GM19395 (cell line): ENCODE measurements around the gene MIER3.

ENCODE experiments used
- ATAC-seq: cut with Tn5 transposase; IDR thresholded peaks from one replicate; pipeline ENCODE4 v1.9.1; 2021; ENCODE audit warnings: mild to moderate bottlenecking, moderate library complexity; ENCODE audit not compliant: unreplicated experiment

The MIER3 gene

GRCh38 chr5:56961746-56962145, 9.8 kb upstream of the MIER3 start:
- no peak for ATAC-seq

GRCh38 chr5:56959326-56959725, 7.4 kb upstream of the MIER3 start:
- ATAC-seq = no peak

- no peak for ATAC-seq
Observed at GRCh38 chr5:56958595-56958994, 6.7 kb upstream of the MIER3 start.

GRCh38 chr5:56954262-56954661, 2.3 kb upstream of the MIER3 start:
- ATAC-seq = no peak

- peak; percentile 54 for ATAC-seq
Observed at GRCh38 chr5:56951126-56951945, 587 bp downstream of the MIER3 start.

GRCh38 chr5:56950626-56951125, 1.2 kb downstream of the MIER3 start:
- ATAC-seq = peak; percentile 59

- no peak for ATAC-seq
Observed at GRCh38 chr5:56947052-56947451, 4.9 kb downstream of the MIER3 start.

GRCh38 chr5:56941981-56942380, 9.9 kb downstream of the MIER3 start:
- no peak for ATAC-seq

GRCh38 chr5:56938858-56939257, 13.1 kb downstream of the MIER3 start:
- ATAC-seq = no peak

GRCh38 chr5:56934325-56934724, 17.6 kb downstream of the MIER3 start:
- ATAC-seq = no peak

- ATAC-seq = no peak
Observed at GRCh38 chr5:56922922-56923321, 29.0 kb downstream of the MIER3 start.

- ATAC-seq = no peak
Observed at GRCh38 chr5:56919942-56920662, 31.8 kb downstream of the MIER3 start.

GRCh38 chr5:56918054-56918453, 33.9 kb downstream of the MIER3 start:
- no peak for ATAC-seq

- no peak for ATAC-seq
Observed at GRCh38 chr5:56917534-56917933, 34.4 kb downstream of the MIER3 start.

- no peak for ATAC-seq
Observed at GRCh38 chr5:56914678-56915077, 37.2 kb downstream of the MIER3 start.

GRCh38 chr5:56913766-56914165, 38.2 kb downstream of the MIER3 start:
- no peak for ATAC-seq

GRCh38 chr5:56910210-56910965, 41.5 kb downstream of the MIER3 start:
- peak; percentile 42 for ATAC-seq

GRCh38 chr5:56909294-56910209, 42.4 kb downstream of the MIER3 start, which contains the start of gene SETD9:
Gene SETD9, plus strand, starts transcription at chr5:56909596. Its CDS starts 50 bp downstream, at chr5:56909646.
- ATAC-seq = peak; percentile 87

GRCh38 chr5:56908942-56909293, 43.0 kb downstream of the MIER3 start:
- ATAC-seq = peak; percentile 45

GRCh38 chr5:56900858-56901578, 50.9 kb downstream of the MIER3 start:
- ATAC-seq = no peak
